A673 (cell line): ENCODE data around the gene B4GALT6. TPM values are rescaled to one million over a fixed set of nuclear protein-coding genes. Genes with fewer than 3 reads are reported as not detected.

ENCODE experiments used
- BruUV-seq: library from RNA; stranded (reverse); fragments of 400-500 nt; replicated peaks from 2 replicates; lab custom pipeline; 2021; lab: Mats Ljungman, UMichigan
- CTCF ChIA-PET: fragments of 300-600 bp; sonication (Branson Sonifier 250); formaldehyde crosslinking; loops from one replicate; lab custom pipeline; 2022; ENCODE audit warnings: antibody characterized with exemption; lab: Charles Lee
- POLR2A ChIA-PET: fragments of 300-600 bp; sonication (Branson Sonifier 250); formaldehyde crosslinking; loops from one replicate; lab custom pipeline; 2022; ENCODE audit warnings: antibody characterized with exemption; ENCODE audit not compliant: low non-redundant PET; lab: Charles Lee
- DNase-seq: peaks from one replicate; pipeline ENCODE4 v3.0.0-alpha.2; 2015; ENCODE audit warnings: low spot score
- H3K27ac ChIP-seq: fragments of 200-600 bp; sonication (generic); 2 replicates; pipeline ENCODE4 v1.5.1; 2016; ENCODE audit warnings: mixed run types, low read depth, mild to moderate bottlenecking, mixed read lengths, antibody characterized with exemption, low read length; ENCODE audit not compliant: poor library complexity, severe bottlenecking
- H3K27me3 ChIP-seq: fragments of 200-600 bp; sonication (generic); replicated peaks from 2 replicates; pipeline ENCODE4 v1.6.1; 2017; ENCODE audit warnings: mixed run types, low read depth, mild to moderate bottlenecking, mixed read lengths, antibody characterized with exemption, low read length; ENCODE audit not compliant: insufficient read depth, poor library complexity
- H3K36me3 ChIP-seq: fragments of 200-600 bp; sonication (generic); 2 replicates; pipeline ENCODE4 v1.6.1; 2016; ENCODE audit warnings: mixed run types, mild to moderate bottlenecking, mixed read lengths, antibody characterized with exemption, low read length; ENCODE audit not compliant: insufficient read depth, poor library complexity, severe bottlenecking
- H3K4me1 ChIP-seq: fragments of 200-600 bp; sonication (generic); 2 replicates; pipeline ENCODE4 v1.6.1; 2017; ENCODE audit warnings: mixed run types, mild to moderate bottlenecking, mixed read lengths, antibody characterized with exemption, low read length; ENCODE audit not compliant: insufficient read depth, poor library complexity, severe bottlenecking
- H3K4me3 ChIP-seq: fragments of 200-600 bp; sonication (generic); 2 replicates; pipeline ENCODE4 v1.5.1; 2016; ENCODE audit warnings: low read depth, mixed run types, mild to moderate bottlenecking, mixed read lengths, low read length; ENCODE audit not compliant: poor library complexity, severe bottlenecking
- H3K9me3 ChIP-seq: fragments of 200-600 bp; sonication (generic); 2 replicates; pipeline ENCODE4 v1.6.1; 2016; ENCODE audit warnings: mixed run types, low read depth, mild to moderate bottlenecking, mixed read lengths, antibody characterized with exemption, low read length; ENCODE audit not compliant: poor library complexity, severe bottlenecking
- EZH2 ChIP-seq: fragments of 200-600 bp; sonication (generic); IDR thresholded peaks from 2 replicates; pipeline ENCODE4 v1.6.1; 2017; ENCODE audit warnings: borderline replicate concordance, low read depth, mild to moderate bottlenecking, mixed read lengths, antibody characterized with exemption, low read length; ENCODE audit not compliant: poor library complexity, severe bottlenecking
- intact Hi-C: fragments of 100-400 bp; cut with micrococcal nuclease; formaldehyde crosslinking; loops from one replicate; pipeline ENCODE4 v1.10.0; 2022; ENCODE audit not compliant: unreplicated experiment
- total RNA-seq: library from RNA; stranded (reverse); gene quantifications from 2 replicates; pipeline ENCODE4 v1.2.3, GENCODE V29; 2021
- TF ChIP-seq, protein P1 (sequence below): fragments of 300-800, 200-600 bp; sonication (generic); conservative IDR thresholded peaks from 2 replicates; pipeline ENCODE4 v1.5.1; 2017; ENCODE audit warnings: low read depth, mild to moderate bottlenecking, antibody characterized with exemption, low read length, moderate library complexity, mixed read lengths

B4GALT6 gene
- total RNA-seq, 1 experiment from 2014 or later: 6.0 TPM

DNA sequence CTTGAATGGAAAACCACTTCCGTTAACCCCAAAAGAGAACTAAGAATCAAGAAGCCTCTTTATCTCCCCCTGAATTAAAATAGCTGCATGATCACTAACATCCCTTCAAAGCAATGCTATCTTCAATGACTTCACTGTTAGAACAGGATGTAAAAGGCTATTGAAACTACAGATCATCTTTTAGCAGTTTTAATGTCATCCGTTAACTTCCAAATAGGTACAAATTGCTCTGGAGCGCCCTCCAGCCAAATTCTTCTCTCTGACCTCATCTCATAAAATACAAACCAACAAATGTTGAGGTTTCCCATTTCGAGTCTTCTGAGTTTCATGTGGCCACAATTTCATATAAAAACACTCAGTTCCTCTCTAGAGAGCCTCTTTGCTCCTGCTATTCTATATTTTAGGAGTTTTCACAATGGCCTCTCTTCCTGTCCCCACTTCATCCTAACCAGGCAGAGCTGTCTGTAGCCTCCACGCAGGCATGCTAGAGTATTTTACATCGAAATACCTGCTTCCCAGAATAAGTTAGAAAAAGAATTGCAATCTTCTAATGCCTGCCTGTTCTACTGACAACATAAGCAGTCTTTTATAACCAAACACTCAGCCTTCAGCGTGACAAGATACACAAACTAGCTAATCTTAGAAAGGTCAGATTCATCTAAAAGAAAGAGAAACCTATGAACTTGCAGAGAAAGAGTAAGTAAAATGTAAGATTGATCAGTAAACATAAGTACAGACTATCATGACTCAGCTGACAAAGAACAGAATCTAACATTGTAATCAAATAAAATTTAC, 37.9 kb downstream of the B4GALT6 start:
- POLR2A ChIA-PET: no interaction called here
- Histone ChIP-seq H3K4me3 (no peak overlapping the region), H3K4me1 (no peaks in the 10 kb centered on the region), H3K36me3 (no peaks in the 10 kb centered on the region), H3K27ac (no peak overlapping the region), H3K27me3 (no peaks in the 10 kb centered on the region), H3K9me3 (no peaks in the 10 kb centered on the region)
- TF ChIP-seq, protein P1, sequence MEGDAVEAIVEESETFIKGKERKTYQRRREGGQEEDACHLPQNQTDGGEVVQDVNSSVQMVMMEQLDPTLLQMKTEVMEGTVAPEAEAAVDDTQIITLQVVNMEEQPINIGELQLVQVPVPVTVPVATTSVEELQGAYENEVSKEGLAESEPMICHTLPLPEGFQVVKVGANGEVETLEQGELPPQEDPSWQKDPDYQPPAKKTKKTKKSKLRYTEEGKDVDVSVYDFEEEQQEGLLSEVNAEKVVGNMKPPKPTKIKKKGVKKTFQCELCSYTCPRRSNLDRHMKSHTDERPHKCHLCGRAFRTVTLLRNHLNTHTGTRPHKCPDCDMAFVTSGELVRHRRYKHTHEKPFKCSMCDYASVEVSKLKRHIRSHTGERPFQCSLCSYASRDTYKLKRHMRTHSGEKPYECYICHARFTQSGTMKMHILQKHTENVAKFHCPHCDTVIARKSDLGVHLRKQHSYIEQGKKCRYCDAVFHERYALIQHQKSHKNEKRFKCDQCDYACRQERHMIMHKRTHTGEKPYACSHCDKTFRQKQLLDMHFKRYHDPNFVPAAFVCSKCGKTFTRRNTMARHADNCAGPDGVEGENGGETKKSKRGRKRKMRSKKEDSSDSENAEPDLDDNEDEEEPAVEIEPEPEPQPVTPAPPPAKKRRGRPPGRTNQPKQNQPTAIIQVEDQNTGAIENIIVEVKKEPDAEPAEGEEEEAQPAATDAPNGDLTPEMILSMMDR: no peak
- TF ChIP-seq EZH2: no peak
- intact Hi-C loops: no loop called here
- CTCF ChIA-PET: no interaction called here
- no peak for DNase-seq
- BruUV-seq: no TSS peak

DNA sequence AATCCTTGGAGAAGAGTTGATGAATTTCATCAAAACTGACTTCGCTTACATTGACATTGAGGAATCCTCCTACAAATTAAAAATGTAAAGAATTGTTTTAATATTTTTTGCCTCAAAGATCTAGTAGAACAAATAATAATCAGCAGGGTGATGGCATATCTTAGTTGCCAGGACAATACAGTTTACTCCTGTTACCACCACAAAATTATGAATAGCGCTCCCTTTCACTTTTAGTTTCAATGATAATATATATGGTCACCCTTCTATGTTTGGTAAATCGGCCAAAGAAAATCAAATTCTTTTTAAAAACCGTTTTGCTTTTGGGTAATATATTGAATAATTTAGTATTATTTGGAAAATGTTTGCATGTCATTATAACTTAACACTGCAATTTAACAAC, 39.0 kb downstream of the B4GALT6 start:
- TF ChIP-seq EZH2: no peak
- no peaks in the 10 kb centered on the region for H3K9me3 ChIP-seq
- no peaks in the 10 kb centered on the region for H3K27me3 ChIP-seq
- BruUV-seq: no TSS peak
- H3K4me3 ChIP-seq: no peak overlapping the region
- no peaks in the 10 kb centered on the region for H3K4me1 ChIP-seq
- ChIA-PET CTCF (no interaction called here), POLR2A (no interaction called here)
- H3K27ac ChIP-seq: no peak overlapping the region
- DNase-seq: no peak
- intact Hi-C loops: no loop called here
- H3K36me3 ChIP-seq: no peaks in the 10 kb centered on the region

DNA sequence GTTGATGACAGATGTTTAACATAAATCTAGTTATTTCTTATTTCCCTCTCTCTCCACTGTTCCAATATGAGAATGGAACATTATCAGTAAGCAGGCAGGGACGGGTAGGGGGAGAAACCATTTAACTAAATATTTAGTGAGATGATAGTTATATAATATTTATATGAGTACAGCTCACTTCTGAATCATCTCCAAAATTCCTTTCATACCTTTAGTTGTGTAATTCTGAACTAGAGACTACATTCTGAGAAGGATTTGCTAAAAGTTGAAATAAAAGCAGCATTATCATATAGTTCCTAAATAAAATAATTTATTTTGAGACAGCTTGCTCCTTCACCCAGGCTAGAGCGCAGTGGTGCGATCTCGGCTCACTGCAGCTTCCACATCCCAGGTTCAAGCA, 41.4 kb downstream of the B4GALT6 start:
- H3K27me3 ChIP-seq: no peaks in the 10 kb centered on the region
- POLR2A ChIA-PET: no interaction called here
- BruUV-seq: no TSS peak
- TF ChIP-seq, protein P1: no peak
- no peak for TF ChIP-seq EZH2
- CTCF ChIA-PET: no interaction called here
- no peaks in the 10 kb centered on the region for H3K9me3 ChIP-seq
- no peak for DNase-seq
- no peak overlapping the region for H3K4me3 ChIP-seq
- no peaks in the 10 kb centered on the region for H3K4me1 ChIP-seq
- intact Hi-C loops: no loop called here
- H3K27ac ChIP-seq: no peak overlapping the region
- no peaks in the 10 kb centered on the region for H3K36me3 ChIP-seq

DNA sequence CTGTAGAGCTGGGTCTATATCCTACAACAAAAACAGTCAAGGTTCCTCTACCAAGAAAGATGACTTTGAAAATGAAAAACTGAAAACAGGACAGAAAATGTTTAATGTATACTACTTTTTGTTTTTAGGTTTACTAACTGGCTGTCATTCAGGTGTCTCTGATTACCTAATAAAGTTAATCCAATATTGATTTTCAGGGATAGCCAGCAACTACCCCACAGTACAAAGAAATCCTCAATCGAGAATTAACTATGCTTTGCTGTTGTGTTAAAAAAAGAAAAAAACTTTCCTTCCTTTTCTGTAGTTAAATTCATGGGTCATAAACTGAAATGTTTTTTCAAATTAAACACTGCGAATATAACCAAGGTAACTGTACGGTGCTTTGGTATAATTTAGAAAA, 46.9 kb downstream of the B4GALT6 start:
- DNase-seq: no peak
- H3K27me3 ChIP-seq: no peaks in the 10 kb centered on the region
- no TSS peak for BruUV-seq
- H3K4me3 ChIP-seq: no peak overlapping the region
- H3K36me3 ChIP-seq: no peaks in the 10 kb centered on the region
- no peaks in the 10 kb centered on the region for H3K9me3 ChIP-seq
- ChIA-PET POLR2A (no interaction called here), CTCF (no interaction called here)
- no peaks in the 10 kb centered on the region for H3K4me1 ChIP-seq
- intact Hi-C loops: no loop called here
- no peak overlapping the region for H3K27ac ChIP-seq
- TF ChIP-seq, protein P1: no peak
- TF ChIP-seq EZH2: no peak
